Measurements from ENCODE around the gene PFDN6.

DNA sequence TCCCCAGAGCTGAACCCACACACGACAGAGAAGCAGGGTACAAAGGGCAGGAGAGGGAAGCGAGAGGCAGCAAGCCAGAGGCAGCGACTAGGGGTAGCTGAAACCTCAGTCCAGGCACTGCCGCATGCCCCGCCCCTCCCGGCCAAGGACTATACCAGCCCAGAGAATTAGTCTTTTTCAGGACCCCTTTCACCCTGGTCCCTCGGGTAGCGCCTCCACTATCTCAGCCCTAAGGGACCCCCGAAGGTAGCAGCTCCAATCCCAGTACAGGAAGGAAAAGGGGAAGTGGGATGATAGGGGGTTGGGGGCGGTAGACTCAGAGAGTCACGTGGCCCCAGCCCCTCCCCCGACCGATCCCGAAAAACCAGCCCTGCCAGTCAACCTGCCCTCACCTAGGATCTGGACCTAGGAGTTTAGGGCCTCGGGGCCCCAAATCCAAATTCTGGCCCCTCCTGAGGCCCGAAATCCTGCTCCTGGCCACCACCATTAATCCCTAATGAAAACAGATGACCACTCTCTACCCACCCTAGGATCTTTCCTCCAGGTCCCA is 8.1 kb downstream of the PFDN6 start:
- TF ChIP-seq, protein P1, sequence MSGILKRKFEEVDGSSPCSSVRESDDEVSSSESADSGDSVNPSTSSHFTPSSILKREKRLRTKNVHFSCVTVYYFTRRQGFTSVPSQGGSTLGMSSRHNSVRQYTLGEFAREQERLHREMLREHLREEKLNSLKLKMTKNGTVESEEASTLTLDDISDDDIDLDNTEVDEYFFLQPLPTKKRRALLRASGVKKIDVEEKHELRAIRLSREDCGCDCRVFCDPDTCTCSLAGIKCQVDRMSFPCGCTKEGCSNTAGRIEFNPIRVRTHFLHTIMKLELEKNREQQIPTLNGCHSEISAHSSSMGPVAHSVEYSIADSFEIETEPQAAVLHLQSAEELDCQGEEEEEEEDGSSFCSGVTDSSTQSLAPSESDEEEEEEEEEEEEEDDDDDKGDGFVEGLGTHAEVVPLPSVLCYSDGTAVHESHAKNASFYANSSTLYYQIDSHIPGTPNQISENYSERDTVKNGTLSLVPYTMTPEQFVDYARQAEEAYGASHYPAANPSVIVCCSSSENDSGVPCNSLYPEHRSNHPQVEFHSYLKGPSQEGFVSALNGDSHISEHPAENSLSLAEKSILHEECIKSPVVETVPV (CRISPR knock-in tag; IDR thresholded peaks at IDR 0.05): no peak
- TF ChIP-seq ZFP30 (CRISPR knock-in tag; IDR thresholded peaks at IDR 0.05): no peak
- no peak for TF ChIP-seq ISL1 (CRISPR knock-in tag; IDR thresholded peaks at IDR 0.05)
- TF ChIP-seq PPARA (CRISPR knock-in tag; IDR thresholded peaks at IDR 0.05; ENCODE audit: borderline replicate concordance): no peak
- no peak for TF ChIP-seq PATZ1 (CRISPR knock-in tag; IDR thresholded peaks at IDR 0.05; ENCODE audit: borderline replicate concordance)
- no peak for TF ChIP-seq ARNTL (CRISPR knock-in tag; IDR thresholded peaks at IDR 0.05; ENCODE audit: borderline replicate concordance, low read depth)
- no peak for TF ChIP-seq ZNF8 (CRISPR knock-in tag; IDR thresholded peaks at IDR 0.05)
- TF ChIP-seq GLIS3 (CRISPR knock-in tag; IDR thresholded peaks at IDR 0.05): no peak
- TF ChIP-seq RARB (CRISPR knock-in tag; IDR thresholded peaks at IDR 0.05): no peak
- no peak for TF ChIP-seq TOX (CRISPR knock-in tag; IDR thresholded peaks at IDR 0.05; ENCODE audit: borderline replicate concordance)
